Lower leg skin (tissue), 3 donors: ENCODE results near the gene ATP2B2.

Experiments used
- CTCF ChIP-seq, 3 donors: fragments of 450-650 bp; IDR thresholded peaks; one replicate each; pipeline ENCODE4 v1.5.1; 2016; ENCODE audit warnings: antibody characterized with exemption in 3 of 3, mild to moderate bottlenecking in 3 of 3, moderate library complexity in 2 of 3
- POLR2A ChIP-seq, 2 donors: fragments of 450-650 bp; IDR thresholded peaks; one replicate each; pipeline ENCODE4 v1.6.1; 2016 to 2017; ENCODE audit warnings: antibody characterized with exemption in 2 of 2, mild to moderate bottlenecking in 1 of 2, moderate library complexity in 1 of 2

GRCh38 chr3:10460951-10461545 is 44.3 kb downstream of the ATP2B2 start:
- TF ChIP-seq CTCF (IDR thresholded peaks at IDR 0.05): no peak
- TF ChIP-seq POLR2A (IDR thresholded peaks at IDR 0.05): no peak
